Kidney (tissue), 14 donors: ENCODE results near the gene PANX3. TPM values are rescaled to one million over a fixed set of nuclear protein-coding genes. Genes with fewer than 3 reads are reported as not detected.
"Not testable (repeated sequence)": the region's sequence is repeated elsewhere in the genome, so short reads cannot be mapped to it uniquely, and the experiment has no call there.

Source experiments
- DNase-seq, 5 donors: peaks; one replicate each; pipeline ENCODE4 v3.0.0-alpha.2; 2013 to 2020
- FAIRE-seq: peaks from 2 replicates; lab custom pipeline; 2012; peaks lifted over from hg19 to GRCh38; lab: Jason Lieb, UNC
- H3K27ac ChIP-seq, 2 donors: one replicate each; pipeline ENCODE4 v1.7.0; 2013; ENCODE audit warnings: low read depth in 2 of 2, low read length in 2 of 2, inconsistent platforms in 1 of 2
- H3K27me3 ChIP-seq: one replicate; pipeline ENCODE4 v1.7.1; 2013; ENCODE audit warnings: low read length, inconsistent platforms; ENCODE audit not compliant: control insufficient read depth, insufficient read depth
- H3K36me3 ChIP-seq, 3 donors: one replicate each; pipeline versions ENCODE4 v1.7.0 to v1.7.1; 2013; ENCODE audit warnings: low read length in 3 of 3, control low read depth in 1 of 3, inconsistent platforms in 1 of 3; ENCODE audit not compliant: insufficient read depth in 3 of 3, control insufficient read depth in 2 of 3
- H3K4me1 ChIP-seq, 3 donors: one replicate each; pipeline versions ENCODE4 v1.7.0 to v1.7.1; 2013; ENCODE audit warnings: low read length in 3 of 3, inconsistent platforms in 1 of 3, low read depth in 1 of 3; ENCODE audit not compliant: control insufficient read depth in 2 of 3, insufficient read depth in 2 of 3
- H3K4me3 ChIP-seq, 3 donors: one replicate each; pipeline versions ENCODE4 v1.7.0 to v1.8.1; 2013; ENCODE audit warnings: low read length in 3 of 3, control low read depth in 1 of 3, inconsistent platforms in 1 of 3
- H3K9ac ChIP-seq, 3 donors: one replicate each; pipeline versions ENCODE4 v1.7.0 to v1.7.1; 2013; ENCODE audit warnings: low read length in 3 of 3, control low read depth in 1 of 3, inconsistent platforms in 1 of 3
- H3K9me3 ChIP-seq, 3 donors: one replicate each; pipeline versions ENCODE4 v1.7.0 to v1.7.1; 2013; ENCODE audit warnings: low read length in 3 of 3, control low read depth in 1 of 3, inconsistent platforms in 1 of 3; ENCODE audit not compliant: control insufficient read depth in 2 of 3, insufficient read depth in 1 of 3
- CTCF ChIP-seq: IDR thresholded peaks from 3 replicates; pipeline ENCODE4 v1.5.1; 2012; ENCODE audit warnings: mild to moderate bottlenecking, moderate library complexity, borderline replicate concordance; ENCODE audit not compliant: insufficient read depth; ENCODE audit errors: extremely low read depth
- intact Hi-C: fragments of 100-400 bp; cut with DNase I; formaldehyde crosslinking; loops from one replicate; pipeline ENCODE4 v1.11.1; 2022
- polyA plus RNA-seq: library from polyadenylated mRNA; stranded (reverse); fragments of 350-450 nt; fragmentation: Illumina TruSeq; extraction: RNeasy Lipid Tissue Mini Kit (QIAGEN cat#74804); gene quantifications from one replicate; pipeline ENCODE4 v1.2.3, GENCODE V29; 2014; ENCODE audit warnings: low read depth, low replicate concordance; ENCODE audit not compliant: insufficient read depth
- total RNA-seq: library from RNA; stranded (reverse); fragmentation: NEBNext Ultra II Directional; extraction: Animal tissue kit (Norgen Biotek cat#: 25700); gene quantifications from one replicate; pipeline ENCODE4 v1.2.1, GENCODE V29; 2021
- donor health status: control.
- donor health status: control.
- donor health status: control.
- donor health status: control.
- donor health status: control.
- donor health status: DM: yes; HTN: yes; CAD: no.
- donor health status: Normal renal cell carcinoma (clear cell type).

Gene PANX3
- total and polyA plus RNA-seq, 2 donors from 2014 or later = not detected

GRCh38 chr11:124595302-124595701 is 15.9 kb upstream of the PANX3 start:
- FAIRE-seq (no peak), DNase-seq (no peak)
- no peaks in the 10 kb centered on the region for H3K36me3 ChIP-seq
- intact Hi-C loops = no loop called here
- no peak overlapping the region for H3K27ac ChIP-seq
- H3K9ac ChIP-seq = no peak overlapping the region
- H3K9me3 ChIP-seq = no peaks in the 10 kb centered on the region
- no peak overlapping the region for H3K4me3 ChIP-seq
- H3K27me3 ChIP-seq = no peaks in the 10 kb centered on the region
- no peak for TF ChIP-seq CTCF
- no peaks in the 10 kb centered on the region for H3K4me1 ChIP-seq

GRCh38 chr11:124597626-124598025 is 13.6 kb upstream of the PANX3 start:
- Histone ChIP-seq H3K9me3 (no peaks in the 10 kb centered on the region), H3K4me3 (no peak overlapping the region), H3K27ac (no peak overlapping the region), H3K4me1 (no peaks in the 10 kb centered on the region), H3K36me3 (no peaks in the 10 kb centered on the region), H3K9ac (no peak overlapping the region), H3K27me3 (no peaks in the 10 kb centered on the region)
- DNase-seq = no peak
- TF ChIP-seq CTCF = no peak
- FAIRE-seq = no peak
- intact Hi-C loops = no loop called here

GRCh38 chr11:124600621-124601320 is 10.5 kb upstream of the PANX3 start:
- FAIRE-seq (no peak), DNase-seq (no peak)
- no peak overlapping the region for H3K9ac ChIP-seq
- no peaks in the 10 kb centered on the region for H3K27me3 ChIP-seq
- intact Hi-C loops = no loop called here
- no peaks in the 10 kb centered on the region for H3K4me1 ChIP-seq
- TF ChIP-seq CTCF = no peak
- no peak overlapping the region for H3K4me3 ChIP-seq
- H3K9me3 ChIP-seq = no peaks in the 10 kb centered on the region
- H3K27ac ChIP-seq = no peak overlapping the region
- H3K36me3 ChIP-seq = no peaks in the 10 kb centered on the region

- no peak for DNase-seq
- intact Hi-C loops = no loop called here
- no peak overlapping the region for H3K9ac ChIP-seq
- H3K36me3 ChIP-seq = no peaks in the 10 kb centered on the region
- H3K27me3 ChIP-seq = no peaks in the 10 kb centered on the region
- H3K9me3 ChIP-seq = no peaks in the 10 kb centered on the region
- no peak for FAIRE-seq
- H3K27ac ChIP-seq = no peak overlapping the region
- H3K4me1 ChIP-seq = no peaks in the 10 kb centered on the region
- TF ChIP-seq CTCF = no peak
- H3K4me3 ChIP-seq = no peak overlapping the region
Observed at GRCh38 chr11:124602193-124602592, 9.0 kb upstream of the PANX3 start.

- intact Hi-C loops, FAIRE-seq, H3K36me3 ChIP-seq, H3K4me1 ChIP-seq, DNase-seq, H3K27me3 ChIP-seq, H3K9me3 ChIP-seq, H3K9ac ChIP-seq, H3K4me3 ChIP-seq, H3K27ac ChIP-seq: not testable (repeated sequence)
Observed at GRCh38 chr11:124602723-124603122, 8.5 kb upstream of the PANX3 start.
